IPS-15b (cell line): ENCODE results near the gene SMG7.

Experiments
- H3K27me3 ChIP-seq: one replicate; pipeline ENCODE4 v1.6.1; 2013; ENCODE audit warnings: low read length; ENCODE audit not compliant: control insufficient read depth, insufficient read depth
- H3K36me3 ChIP-seq: one replicate; pipeline ENCODE4 v1.6.1; 2013; ENCODE audit warnings: low read length; ENCODE audit not compliant: control insufficient read depth, insufficient read depth
- H3K4me1 ChIP-seq: one replicate; pipeline ENCODE4 v1.6.1; 2013; ENCODE audit warnings: mild to moderate bottlenecking, low read length; ENCODE audit not compliant: control insufficient read depth, insufficient read depth
- H3K4me3 ChIP-seq: one replicate; pipeline ENCODE4 v1.5.1; 2013; ENCODE audit warnings: low read depth, low read length
- H3K9ac ChIP-seq: one replicate; pipeline ENCODE4 v1.6.1; 2013; ENCODE audit warnings: low read depth, mild to moderate bottlenecking, low read length
- H3K9me3 ChIP-seq: one replicate; pipeline ENCODE4 v1.6.1; 2013; ENCODE audit warnings: mild to moderate bottlenecking, low read length; ENCODE audit not compliant: control insufficient read depth, insufficient read depth

SMG7 gene

DNA sequence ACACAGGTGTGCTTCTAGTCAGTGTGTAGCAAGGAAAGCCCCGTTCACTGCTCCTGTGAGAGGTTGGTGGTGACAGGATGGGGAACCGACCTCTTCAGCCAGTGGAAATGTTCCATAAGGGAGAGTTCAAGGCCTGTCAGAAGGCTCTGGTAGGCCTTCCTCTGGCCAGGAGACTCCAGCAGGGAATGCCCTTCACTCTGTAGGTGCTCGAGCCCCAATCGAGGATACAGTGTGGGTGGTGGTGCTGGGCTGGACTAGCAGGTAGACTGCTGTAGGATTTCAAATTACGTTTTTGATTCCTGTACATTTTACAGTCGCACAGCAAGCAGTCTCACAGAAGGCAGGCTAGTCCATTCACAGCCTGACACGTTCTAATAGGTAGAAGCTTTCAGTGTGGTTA lies 80.1 kb downstream of the SMG7 start:
- Histone ChIP-seq H3K9me3 (no peaks in the 10 kb centered on the region), H3K4me3 (no peak overlapping the region), H3K9ac (no peak overlapping the region), H3K4me1 (peaks cover under 1% of the 10 kb centered on the region), H3K36me3 (peaks cover 30% of the 10 kb centered on the region), H3K27me3 (no peaks in the 10 kb centered on the region)

DNA sequence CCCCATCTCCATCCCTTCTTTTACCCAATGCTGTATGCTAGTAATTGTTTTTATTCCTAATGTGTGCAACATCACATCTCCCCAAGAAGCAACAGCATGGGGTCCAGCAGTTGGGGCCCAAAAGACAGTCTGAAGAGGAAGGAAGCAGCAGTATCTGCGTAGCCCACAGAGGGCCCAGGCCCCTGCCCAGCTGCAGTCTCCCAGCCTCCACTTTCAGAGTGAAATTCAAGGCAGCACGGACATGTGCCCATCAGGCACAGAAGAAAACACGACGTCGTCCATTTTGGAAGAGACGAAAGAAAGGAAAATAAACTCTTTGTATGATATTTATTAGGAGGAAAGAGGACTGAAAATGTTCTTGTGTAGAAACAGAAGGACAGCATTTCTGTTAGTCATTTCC lies 80.6 kb downstream of the SMG7 start:
- Histone ChIP-seq H3K9ac (no peak overlapping the region), H3K36me3 (peaks cover 30% of the 10 kb centered on the region), H3K4me1 (no peaks in the 10 kb centered on the region), H3K27me3 (no peaks in the 10 kb centered on the region), H3K9me3 (no peaks in the 10 kb centered on the region), H3K4me3 (no peak overlapping the region)

DNA sequence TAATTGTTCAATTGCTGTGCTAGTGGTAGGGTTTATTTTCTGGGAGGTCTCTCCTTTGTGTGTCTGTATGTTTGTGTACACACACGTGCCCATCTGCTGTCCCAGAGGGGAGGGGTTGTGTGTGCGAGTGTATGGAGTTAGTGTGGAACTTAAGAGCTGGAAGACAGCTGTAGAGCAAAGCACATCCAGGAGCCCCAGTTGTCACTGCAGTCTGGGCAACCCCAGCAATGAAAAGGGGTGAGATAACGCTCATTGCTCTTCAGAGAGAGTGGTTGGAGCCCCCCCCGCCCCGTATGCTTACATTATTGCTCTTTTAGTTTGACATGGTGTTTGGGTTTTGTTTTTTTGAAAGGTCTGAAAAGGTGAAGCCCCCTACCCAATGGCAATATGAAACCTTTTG lies 81.0 kb downstream of the SMG7 start:
- H3K4me1 ChIP-seq = no peaks in the 10 kb centered on the region
- H3K36me3 ChIP-seq = peaks cover 27% of the 10 kb centered on the region
- no peak overlapping the region for H3K9ac ChIP-seq
- H3K9me3 ChIP-seq = no peaks in the 10 kb centered on the region
- no peak overlapping the region for H3K4me3 ChIP-seq
- no peaks in the 10 kb centered on the region for H3K27me3 ChIP-seq

DNA sequence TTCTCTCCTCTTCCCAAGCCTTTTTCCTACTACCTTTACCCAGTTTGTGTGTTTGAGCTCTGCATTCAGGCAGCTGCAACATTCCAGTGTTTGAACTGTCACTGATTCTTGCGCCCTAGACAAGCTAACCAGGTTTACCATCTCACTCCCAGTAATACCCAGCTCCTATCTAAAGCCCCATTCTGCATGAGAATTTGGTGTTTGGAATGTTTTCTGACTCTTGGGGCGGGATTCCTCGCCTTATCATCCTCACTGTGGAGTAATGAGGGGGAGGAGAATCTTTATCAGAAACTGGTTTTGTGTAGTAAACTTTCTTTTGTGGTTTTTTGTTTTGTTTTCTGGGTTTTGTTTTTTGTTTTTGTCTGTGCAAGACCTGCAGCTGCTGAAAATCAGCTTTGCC lies 81.5 kb downstream of the SMG7 start:
- peaks cover 23% of the 10 kb centered on the region for H3K36me3 ChIP-seq
- H3K9me3 ChIP-seq = no peaks in the 10 kb centered on the region
- no peak overlapping the region for H3K4me3 ChIP-seq
- H3K4me1 ChIP-seq = no peaks in the 10 kb centered on the region
- H3K9ac ChIP-seq = no peak overlapping the region
- H3K27me3 ChIP-seq = no peaks in the 10 kb centered on the region

DNA sequence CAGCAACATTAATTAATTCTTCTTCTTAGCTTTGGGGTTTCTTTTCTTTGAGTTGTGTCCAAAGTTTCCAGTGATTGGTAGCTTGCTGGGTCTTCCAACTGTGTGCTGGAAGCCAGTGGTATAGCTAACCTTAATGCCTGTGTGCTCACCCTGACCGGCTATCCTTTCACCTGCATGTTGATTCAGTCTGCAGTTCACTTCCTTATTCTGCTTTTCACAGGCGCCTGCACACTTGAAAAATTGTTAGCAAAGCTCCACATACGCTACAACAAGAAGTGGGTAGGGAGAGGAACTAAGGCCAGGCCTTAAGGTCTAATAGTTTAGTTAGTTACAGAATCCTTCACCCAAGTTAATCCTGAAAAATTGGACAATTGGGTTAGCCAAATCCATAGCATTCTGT lies 82.3 kb downstream of the SMG7 start:
- H3K9me3 ChIP-seq = no peaks in the 10 kb centered on the region
- no peak overlapping the region for H3K9ac ChIP-seq
- no peak overlapping the region for H3K4me3 ChIP-seq
- peaks cover 17% of the 10 kb centered on the region for H3K36me3 ChIP-seq
- H3K4me1 ChIP-seq = no peaks in the 10 kb centered on the region
- no peaks in the 10 kb centered on the region for H3K27me3 ChIP-seq

DNA sequence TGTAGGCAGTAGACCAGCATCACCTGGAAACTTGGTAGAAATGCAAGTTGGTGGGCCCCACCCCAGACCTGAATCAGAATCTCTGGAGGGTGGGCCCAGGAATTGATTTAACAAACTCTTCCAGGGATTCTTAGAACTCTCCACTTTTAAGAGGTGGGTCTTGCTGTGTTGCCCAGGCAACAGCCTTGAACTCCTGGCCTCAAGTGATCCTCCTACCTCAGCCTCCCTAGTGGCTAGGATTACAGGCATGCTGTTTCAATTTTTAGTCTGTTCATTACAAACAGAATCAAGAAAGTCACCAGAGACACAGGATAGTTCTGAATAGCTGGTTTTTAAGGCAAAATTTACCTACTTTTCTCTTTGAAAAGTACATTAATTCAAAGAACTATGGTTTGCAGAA lies 86.8 kb downstream of the SMG7 start:
- no peaks in the 10 kb centered on the region for H3K9me3 ChIP-seq
- H3K27me3 ChIP-seq = no peaks in the 10 kb centered on the region
- H3K9ac ChIP-seq = no peak overlapping the region
- H3K4me1 ChIP-seq = no peaks in the 10 kb centered on the region
- no peaks in the 10 kb centered on the region for H3K36me3 ChIP-seq
- no peak overlapping the region for H3K4me3 ChIP-seq

DNA sequence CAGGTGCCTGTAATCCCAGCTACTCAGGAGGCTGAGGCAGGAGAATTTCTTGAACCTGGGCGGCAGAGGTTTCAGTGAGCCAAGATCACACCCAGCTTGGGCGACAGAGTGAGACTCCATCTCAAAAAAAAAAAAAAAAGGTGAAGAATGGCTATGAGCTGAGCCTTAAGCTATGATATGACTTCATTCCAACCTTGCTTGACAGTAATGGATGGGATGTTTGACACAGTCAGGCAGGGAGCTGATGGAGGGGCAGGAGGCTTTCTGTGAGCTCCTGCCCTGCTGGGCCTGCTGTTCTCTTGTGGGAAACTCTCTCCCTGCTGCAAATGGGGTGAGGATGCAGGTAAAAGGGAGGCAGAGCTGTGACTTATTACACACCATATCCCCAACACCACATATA lies 90.4 kb downstream of the SMG7 start:
- Histone ChIP-seq H3K27me3 (no peaks in the 10 kb centered on the region), H3K36me3 (no peaks in the 10 kb centered on the region), H3K9me3 (no peaks in the 10 kb centered on the region), H3K9ac (no peak overlapping the region), H3K4me1 (no peaks in the 10 kb centered on the region), H3K4me3 (no peak overlapping the region)

DNA sequence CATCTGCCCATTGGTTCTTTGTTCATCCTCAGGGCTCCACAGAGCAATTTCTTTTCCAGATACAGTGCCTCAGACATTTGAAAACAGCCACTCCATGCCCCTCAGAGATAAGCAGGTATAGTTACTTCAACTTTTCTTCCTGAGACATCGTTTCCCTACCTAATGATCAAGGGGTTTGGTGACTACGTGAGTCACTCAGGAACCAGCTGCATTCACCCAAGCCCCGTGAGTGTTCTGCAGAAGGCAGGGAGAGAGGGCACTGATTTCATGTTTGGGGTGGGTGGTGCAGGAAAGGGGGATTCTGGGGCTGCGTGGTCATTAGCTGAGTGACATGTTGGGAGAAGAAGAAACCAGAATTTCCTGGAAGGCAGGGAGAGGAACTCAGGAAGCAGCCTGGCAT lies 93.0 kb downstream of the SMG7 start:
- Histone ChIP-seq H3K4me3 (no peak overlapping the region), H3K9ac (no peak overlapping the region), H3K27me3 (no peaks in the 10 kb centered on the region), H3K9me3 (no peaks in the 10 kb centered on the region), H3K36me3 (no peaks in the 10 kb centered on the region), H3K4me1 (no peaks in the 10 kb centered on the region)

DNA sequence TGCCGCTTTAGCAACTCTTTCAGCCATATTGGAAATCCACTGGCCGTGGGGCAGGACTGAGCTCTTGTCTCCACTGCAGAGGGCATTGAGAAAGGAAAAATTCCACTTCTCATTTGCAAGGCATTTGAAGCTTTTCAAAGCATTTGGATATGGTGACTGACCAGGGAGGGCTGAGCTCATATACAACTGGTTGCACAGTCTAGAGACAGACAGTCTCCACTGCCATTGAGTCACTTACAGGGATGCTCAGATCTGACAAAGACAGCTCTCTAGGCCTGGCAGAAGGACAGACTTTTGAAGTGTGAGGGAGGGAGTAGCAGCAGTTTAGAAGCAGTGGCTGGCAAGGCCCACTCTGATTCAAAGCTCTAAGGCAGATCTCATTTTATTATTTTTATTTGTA lies 93.7 kb downstream of the SMG7 start:
- Histone ChIP-seq H3K9ac (no peak overlapping the region), H3K27me3 (no peaks in the 10 kb centered on the region), H3K9me3 (no peaks in the 10 kb centered on the region), H3K36me3 (no peaks in the 10 kb centered on the region), H3K4me1 (no peaks in the 10 kb centered on the region), H3K4me3 (no peak overlapping the region)

DNA sequence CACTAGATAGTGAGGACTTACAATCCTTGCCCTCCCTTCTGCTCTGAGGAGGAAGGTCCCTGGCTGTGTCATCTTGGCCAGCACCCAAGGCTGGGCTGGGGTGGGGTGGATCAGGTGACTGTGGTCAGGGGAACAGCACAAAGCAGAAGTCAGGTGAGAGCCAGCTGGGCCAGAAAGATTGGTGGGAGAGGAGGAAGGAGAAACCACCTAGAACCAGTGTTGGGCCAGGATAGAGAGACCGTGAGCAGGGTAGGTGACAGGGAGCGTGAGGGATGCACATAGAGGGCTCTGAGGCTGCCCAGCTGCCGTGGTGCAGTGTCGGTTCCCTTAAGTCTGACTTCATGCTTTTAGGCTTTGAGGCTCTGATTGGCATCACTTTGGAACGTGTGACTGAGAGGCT lies 95.3 kb downstream of the SMG7 start:
- Histone ChIP-seq H3K4me1 (no peaks in the 10 kb centered on the region), H3K36me3 (no peaks in the 10 kb centered on the region), H3K27me3 (no peaks in the 10 kb centered on the region), H3K9me3 (no peaks in the 10 kb centered on the region), H3K4me3 (no peak overlapping the region), H3K9ac (no peak overlapping the region)

DNA sequence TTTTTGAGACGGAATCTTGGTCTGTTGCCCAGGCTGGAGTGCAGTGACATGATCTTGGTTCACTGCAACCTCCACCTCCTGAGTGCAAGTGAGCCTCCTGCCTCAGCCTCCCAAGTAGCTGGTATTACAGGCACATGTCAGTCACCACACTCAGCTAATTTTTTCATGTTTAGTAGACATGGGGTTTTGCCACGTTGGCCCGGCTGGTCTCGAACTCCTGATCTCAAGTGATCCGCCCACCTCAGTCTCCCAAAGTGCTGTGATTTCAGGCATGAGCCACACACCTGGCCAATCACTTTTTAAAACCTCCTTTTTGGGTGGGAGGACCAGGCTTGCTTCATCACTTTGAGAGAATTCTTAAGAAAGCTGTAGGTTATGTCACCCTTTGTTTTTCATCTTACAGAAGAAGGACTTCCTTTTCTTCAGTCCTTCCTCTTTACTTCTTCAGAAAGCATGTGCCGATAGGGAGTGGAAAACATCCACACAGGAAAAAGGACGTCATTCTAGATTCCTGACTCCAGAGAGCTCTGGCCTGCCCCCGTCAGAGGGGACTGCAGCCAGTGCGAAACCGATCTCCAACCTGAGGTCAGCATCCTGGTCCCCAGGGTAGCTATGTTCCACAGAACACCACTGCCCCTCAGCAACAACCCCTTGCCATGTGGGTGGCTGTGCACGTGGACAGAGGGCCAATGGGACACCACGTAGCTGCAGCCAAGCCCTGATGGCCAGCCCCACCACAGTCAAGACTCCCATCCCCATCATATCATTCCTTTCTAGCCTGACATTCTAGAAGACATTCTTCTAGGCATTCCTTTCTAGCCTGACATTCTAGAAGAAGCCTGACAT lies 96.1 kb downstream of the SMG7 start:
- Histone ChIP-seq H3K9me3 (no peaks in the 10 kb centered on the region), H3K36me3 (no peaks in the 10 kb centered on the region), H3K4me3 (no peak overlapping the region), H3K27me3 (no peaks in the 10 kb centered on the region), H3K9ac (no peak overlapping the region), H3K4me1 (no peaks in the 10 kb centered on the region)

DNA sequence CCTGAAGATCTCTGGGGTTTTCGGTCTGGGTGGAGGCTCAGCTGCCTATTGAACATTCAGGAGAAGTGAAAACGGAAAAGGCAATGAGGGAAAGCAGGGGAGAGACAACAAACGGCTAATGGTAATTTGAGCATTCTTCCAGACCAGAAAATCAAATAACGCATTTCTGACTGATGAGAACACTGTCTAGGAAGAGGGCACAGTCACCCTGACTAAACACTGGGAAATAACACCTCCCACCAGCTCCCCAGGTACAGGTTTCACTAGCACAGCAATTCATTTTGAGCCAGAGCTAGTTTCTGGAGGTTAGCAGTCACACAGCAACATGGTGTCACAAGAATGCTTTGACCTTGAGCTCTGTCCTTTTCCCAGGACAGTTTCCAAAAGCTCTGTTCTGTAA lies 96.8 kb downstream of the SMG7 start:
- no peaks in the 10 kb centered on the region for H3K9me3 ChIP-seq
- no peaks in the 10 kb centered on the region for H3K36me3 ChIP-seq
- no peak overlapping the region for H3K4me3 ChIP-seq
- H3K4me1 ChIP-seq = no peaks in the 10 kb centered on the region
- no peak overlapping the region for H3K9ac ChIP-seq
- H3K27me3 ChIP-seq = no peaks in the 10 kb centered on the region
